Middle frontal gyrus (tissue), 1 donor: ENCODE measurements around the gene ZNF93.
"Not testable (repeated sequence)": the region's sequence is repeated elsewhere in the genome, so short reads cannot be mapped to it uniquely, and the experiment has no call there.

Experiments
- DNase-seq: peaks from one replicate; pipeline ENCODE4 v3.0.0-alpha.2; 2015; ENCODE audit warnings: low spot score; ENCODE audit errors: extremely low spot score

ZNF93 gene

GRCh38 chr19:19937403-19937802, 36.7 kb downstream of the ZNF93 start:
- DNase-seq = no peak

- no peak for DNase-seq
These were observed 37.7 kb downstream of the ZNF93 start for GRCh38 chr19:19938449-19938848.

GRCh38 chr19:19943848-19944582, 43.3 kb downstream of the ZNF93 start:
- no peak for DNase-seq

GRCh38 chr19:19944583-19944880, 43.8 kb downstream of the ZNF93 start:
- DNase-seq = no peak

- DNase-seq = no peak
These were observed 45.5 kb downstream of the ZNF93 start for GRCh38 chr19:19946226-19946625.

GRCh38 chr19:19948800-19949199, 48.1 kb downstream of the ZNF93 start:
- DNase-seq = no peak

GRCh38 chr19:19955208-19955607, 54.5 kb downstream of the ZNF93 start:
- no peak for DNase-seq

GRCh38 chr19:19956434-19957075, 55.8 kb downstream of the ZNF93 start:
- no peak for DNase-seq

GRCh38 chr19:19957766-19958165, 57.0 kb downstream of the ZNF93 start:
- not testable (repeated sequence) for DNase-seq

- peak; percentile 34 for DNase-seq
These were observed 58.5 kb downstream of the ZNF93 start for GRCh38 chr19:19959151-19959799.

GRCh38 chr19:19964416-19964815, 63.7 kb downstream of the ZNF93 start:
- no peak for DNase-seq

- not testable (repeated sequence) for DNase-seq
These were observed 65.4 kb downstream of the ZNF93 start for GRCh38 chr19:19966126-19966525.

- no peak for DNase-seq
These were observed 66.1 kb downstream of the ZNF93 start for GRCh38 chr19:19966862-19967261.
